PC-9 (cell line): ENCODE measurements around the gene BRWD1.

Experiments
- CTCF ChIP-seq: fragments of 200-600 bp; sonication (generic); conservative IDR thresholded peaks from 2 replicates; pipeline ENCODE4 v1.6.1; 2017; ENCODE audit warnings: mixed run types, antibody characterized with exemption, mild to moderate bottlenecking, moderate library complexity
- EZH2 ChIP-seq: fragments of 200-600 bp; sonication (generic); IDR thresholded peaks from 2 replicates; pipeline ENCODE4 v1.8.0; 2017; ENCODE audit warnings: antibody characterized with exemption, low read depth

GRCh38 chr21:39345440-39345839, 32.0 kb upstream of the BRWD1 start:
- TF ChIP-seq CTCF (no peak), EZH2 (no peak)
